LHCN-M2 (cell line): ENCODE results near the gene ATP8A2. TPM values are rescaled to one million over a fixed set of nuclear protein-coding genes. Genes with fewer than 3 reads are reported as not detected.

Source experiments
- DNase-seq: peaks from one replicate; pipeline ENCODE4 v3.0.0-alpha.2; 2012; ENCODE audit warnings: low read depth
- total RNA-seq: library from RNA; depleted of rRNA; stranded (reverse); fragments of >200 nt; gene quantifications from 2 replicates; pipeline ENCODE4 v1.2.3, GENCODE V29; 2014

Gene ATP8A2
- total RNA-seq, 1 experiment from 2014 or later = 1.3 TPM

- no peak for DNase-seq
Measured at GRCh38 chr13:26029581-26030136, 657.9 kb downstream of the ATP8A2 start.

GRCh38 chr13:26030331-26030730 lies 658.6 kb downstream of the ATP8A2 start:
- DNase-seq = no peak

GRCh38 chr13:26034018-26034417 lies 662.2 kb downstream of the ATP8A2 start:
- DNase-seq = no peak

- no peak for DNase-seq
Measured at GRCh38 chr13:26036383-26036782, 664.6 kb downstream of the ATP8A2 start.

GRCh38 chr13:26037302-26037701 lies 665.5 kb downstream of the ATP8A2 start:
- peak; percentile 64 for DNase-seq

GRCh38 chr13:26038931-26039475 lies 667.2 kb downstream of the ATP8A2 start:
- DNase-seq = no peak

- DNase-seq = no peak
Measured at GRCh38 chr13:26041444-26041843, 669.7 kb downstream of the ATP8A2 start.

- no peak for DNase-seq
Measured at GRCh38 chr13:26042785-26043184, 671.0 kb downstream of the ATP8A2 start.

GRCh38 chr13:26045142-26045541 lies 673.4 kb downstream of the ATP8A2 start:
- no peak for DNase-seq

GRCh38 chr13:26046639-26047038 lies 674.9 kb downstream of the ATP8A2 start:
- DNase-seq = no peak

- DNase-seq = no peak
Measured at GRCh38 chr13:26047040-26047439, 675.3 kb downstream of the ATP8A2 start.

- no peak for DNase-seq
Measured at GRCh38 chr13:26048741-26049140, 677.0 kb downstream of the ATP8A2 start.

GRCh38 chr13:26050568-26051230 lies 678.9 kb downstream of the ATP8A2 start:
- peak; percentile 66 for DNase-seq

- peak; percentile 42 for DNase-seq
Measured at GRCh38 chr13:26051231-26051656, 679.5 kb downstream of the ATP8A2 start.

- peak; percentile 71 for DNase-seq
Measured at GRCh38 chr13:26051657-26052311, 680.0 kb downstream of the ATP8A2 start, which contains the start of gene SHISA2. Gene SHISA2 (minus strand): TSS chr13:26052016. CDS start chr13:26050975, 1,041 bp downstream.

GRCh38 chr13:26052337-26052736 lies 680.6 kb downstream of the ATP8A2 start:
- peak; percentile 74 for DNase-seq

- no peak for DNase-seq
Measured at GRCh38 chr13:26053418-26053980, 681.7 kb downstream of the ATP8A2 start.

GRCh38 chr13:26054896-26055295 lies 683.1 kb downstream of the ATP8A2 start:
- no peak for DNase-seq

GRCh38 chr13:26058704-26059103 lies 686.9 kb downstream of the ATP8A2 start:
- DNase-seq = no peak

GRCh38 chr13:26060357-26060756 lies 688.6 kb downstream of the ATP8A2 start:
- peak; percentile 29 for DNase-seq

- DNase-seq = no peak
Measured at GRCh38 chr13:26061256-26061655, 689.5 kb downstream of the ATP8A2 start.

GRCh38 chr13:26061947-26062346 lies 690.2 kb downstream of the ATP8A2 start:
- DNase-seq = peak; percentile 98
